ES-I3 (cell line): ENCODE measurements around the gene SRC.
"Not testable (repeated sequence)": the region's sequence is repeated elsewhere in the genome, so short reads cannot be mapped to it uniquely, and the experiment has no call there.

ENCODE experiments used
- H3K36me3 ChIP-seq: 2 replicates; pipeline ENCODE4 v1.6.1; 2013; ENCODE audit warnings: mild to moderate bottlenecking, low read length, control low read depth, moderate library complexity; ENCODE audit not compliant: insufficient read depth
- H3K4me1 ChIP-seq: 2 replicates; pipeline ENCODE4 v1.6.1; 2013; ENCODE audit warnings: mild to moderate bottlenecking, control low read depth, low read length; ENCODE audit not compliant: insufficient read depth
- H3K9ac ChIP-seq: 2 replicates; pipeline ENCODE4 v1.6.1; 2013; ENCODE audit warnings: low read depth, mild to moderate bottlenecking, low read length, moderate library complexity
- H3K9me3 ChIP-seq: 2 replicates; pipeline ENCODE4 v1.6.1; 2013; ENCODE audit warnings: mild to moderate bottlenecking, low read length, moderate library complexity; ENCODE audit not compliant: control insufficient read depth, insufficient read depth

The SRC gene

DNA sequence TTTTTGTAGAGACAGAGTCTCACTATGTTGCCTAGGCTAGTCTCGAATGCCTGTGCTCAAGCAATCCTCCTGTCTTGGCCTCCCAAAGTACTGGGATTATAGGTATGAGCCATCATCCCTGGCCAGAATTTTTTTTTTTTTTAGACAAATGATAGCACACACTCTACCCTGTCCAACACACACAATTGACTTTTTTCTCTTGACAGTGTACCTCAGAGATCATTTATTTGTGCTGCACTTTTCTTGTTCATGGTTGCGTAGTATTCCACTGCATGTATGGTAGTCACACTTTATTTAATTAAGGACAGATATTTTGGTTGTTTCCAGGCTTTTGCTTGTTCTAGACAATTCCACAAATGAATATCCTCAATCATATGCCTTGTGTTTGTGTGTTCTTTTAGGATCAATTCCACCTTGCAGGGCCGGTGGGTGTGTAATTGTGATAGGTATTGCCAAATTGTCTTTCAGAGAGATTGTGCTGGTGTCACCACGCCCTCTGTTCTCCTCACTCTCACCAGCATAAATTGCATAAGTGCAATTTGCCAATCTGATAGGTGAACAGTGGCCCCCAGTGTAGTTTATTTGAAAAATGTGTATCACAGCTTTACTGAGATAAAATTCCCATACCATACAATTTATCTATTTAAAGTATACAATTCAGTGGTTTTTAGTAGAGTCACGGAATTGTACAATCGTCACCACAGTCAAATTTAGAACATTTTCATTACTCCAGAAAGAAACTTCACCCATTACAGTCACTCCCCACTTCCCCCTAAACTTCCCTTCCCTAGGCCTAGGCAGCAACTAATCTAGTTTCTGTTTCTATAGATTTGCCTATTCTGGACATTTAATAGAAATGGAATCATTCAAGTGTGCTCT, 20.1 kb downstream of the SRC start:
- Histone ChIP-seq H3K36me3 (no peaks in the 10 kb centered on the region; the same call in 1 of the 2 replicates), H3K4me1 (no peaks in the 10 kb centered on the region), H3K9me3 (no peaks in the 10 kb centered on the region), H3K9ac (no peak overlapping the region)

DNA sequence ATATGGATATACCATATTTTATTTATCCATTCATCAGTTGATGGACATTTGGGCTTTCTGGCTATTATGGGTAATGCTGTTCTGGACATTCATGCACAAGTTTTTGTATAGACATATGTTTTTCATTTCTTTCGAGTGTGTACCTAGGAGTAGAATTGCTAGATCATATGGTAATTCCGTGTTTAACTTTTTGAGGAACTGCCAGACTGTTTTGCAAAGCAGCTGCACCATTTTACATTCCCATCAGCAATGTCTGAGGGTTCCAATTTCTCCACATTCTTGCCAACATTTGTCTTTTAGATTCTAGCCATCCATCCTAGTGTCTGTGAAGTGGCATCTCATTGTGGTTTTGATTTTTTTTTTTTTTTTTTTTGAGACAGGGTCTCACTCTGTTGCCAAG, 20.8 kb downstream of the SRC start:
- H3K36me3 ChIP-seq = no peaks in the 10 kb centered on the region; the same call in 1 of the 2 replicates
- no peaks in the 10 kb centered on the region for H3K4me1 ChIP-seq
- H3K9me3 ChIP-seq = no peaks in the 10 kb centered on the region
- H3K9ac ChIP-seq = no peak overlapping the region

DNA sequence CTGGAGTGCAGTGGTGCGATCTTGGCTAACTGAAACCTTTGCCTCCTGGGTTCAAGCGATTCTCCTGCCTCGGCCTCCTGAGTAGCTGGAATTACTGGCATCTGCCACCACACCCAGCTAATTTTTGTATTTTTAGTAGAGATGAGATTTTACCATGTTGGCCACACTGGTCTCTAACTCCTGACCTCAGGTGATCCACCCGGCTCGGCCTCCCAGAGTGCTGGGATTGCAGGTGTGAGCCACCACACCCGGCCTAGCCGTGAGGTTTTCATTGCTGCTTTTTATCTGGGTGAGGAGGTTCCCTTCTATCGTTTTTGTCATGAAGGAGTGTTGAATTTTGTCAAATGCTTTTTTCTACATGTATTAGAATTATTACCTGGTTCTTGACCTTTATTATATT, 23.9 kb downstream of the SRC start:
- H3K9ac ChIP-seq = no peak overlapping the region
- no peaks in the 10 kb centered on the region for H3K4me1 ChIP-seq

DNA sequence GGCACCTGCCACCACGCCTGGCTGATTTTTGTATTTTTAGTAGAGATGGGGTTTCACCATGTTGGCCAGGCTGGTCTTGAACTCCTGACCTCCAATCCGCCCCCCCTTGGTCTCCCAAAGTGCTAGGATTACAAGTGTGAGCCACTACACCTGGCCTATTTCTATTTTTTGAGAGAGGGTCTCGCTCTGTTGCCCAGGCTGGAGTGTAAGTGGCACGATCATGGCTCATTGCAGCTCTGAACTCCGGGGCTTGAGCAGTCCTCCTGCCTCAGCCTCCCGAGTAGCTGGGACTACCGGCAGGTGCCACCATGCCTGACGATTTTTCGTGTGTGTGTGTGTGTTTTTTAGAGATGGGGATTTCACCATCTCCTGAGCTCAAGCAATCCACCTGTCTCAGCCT, 25.9 kb downstream of the SRC start:
- H3K9me3 ChIP-seq, H3K36me3 ChIP-seq, H3K4me1 ChIP-seq, H3K9ac ChIP-seq: not testable (repeated sequence)

More for the DNA sequence above, 23.9 kb downstream of the SRC start:
- no peaks in the 10 kb centered on the region; the same call in 1 of the 2 replicates for H3K36me3 ChIP-seq
- H3K9me3 ChIP-seq = no peaks in the 10 kb centered on the region

DNA sequence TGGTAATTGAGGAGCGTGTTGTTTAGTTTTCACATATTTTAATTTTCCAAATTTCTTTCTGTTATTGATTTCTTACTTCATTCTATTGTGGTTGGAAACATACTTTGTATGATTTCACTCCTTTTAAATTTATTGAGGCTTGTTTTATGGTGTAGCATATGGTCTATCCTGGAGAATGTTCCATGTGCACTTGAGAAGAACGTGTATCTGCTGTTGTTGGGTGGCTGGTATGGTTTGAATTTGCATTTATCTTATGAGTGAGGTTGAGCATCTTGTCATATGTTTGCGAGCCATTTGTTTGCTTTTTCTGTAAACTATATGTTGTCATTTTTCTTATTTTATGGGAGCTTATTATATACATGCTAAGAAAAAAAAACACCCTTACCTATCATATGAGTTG, 26.5 kb downstream of the SRC start:
- no peaks in the 10 kb centered on the region for H3K4me1 ChIP-seq
- H3K9ac ChIP-seq = no peak overlapping the region
- H3K9me3 ChIP-seq = no peaks in the 10 kb centered on the region
- H3K36me3 ChIP-seq = no peaks in the 10 kb centered on the region

DNA sequence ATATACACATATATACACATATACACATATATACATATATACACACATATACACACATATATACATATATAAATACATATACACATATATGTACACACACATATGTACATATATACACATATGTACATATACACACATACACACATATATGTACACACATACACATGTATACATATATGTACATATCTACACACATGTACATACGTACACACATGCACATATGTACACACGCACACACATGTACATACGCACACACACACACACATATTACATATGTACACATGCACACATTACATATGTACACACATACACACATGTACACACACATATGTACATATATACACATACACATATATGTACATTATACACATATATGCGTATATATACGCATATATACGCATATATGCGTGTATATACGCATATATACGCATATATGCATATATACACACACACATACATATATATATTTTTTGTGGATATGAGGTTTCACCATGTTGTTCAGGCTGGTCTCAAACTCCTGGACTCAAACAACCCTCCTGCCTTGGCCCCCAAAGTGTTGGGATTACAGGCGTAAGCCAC, 27.2 kb downstream of the SRC start:
- no peaks in the 10 kb centered on the region for H3K4me1 ChIP-seq
- H3K36me3 ChIP-seq = no peaks in the 10 kb centered on the region
- no peaks in the 10 kb centered on the region for H3K9me3 ChIP-seq
- H3K9ac ChIP-seq = no peak overlapping the region

DNA sequence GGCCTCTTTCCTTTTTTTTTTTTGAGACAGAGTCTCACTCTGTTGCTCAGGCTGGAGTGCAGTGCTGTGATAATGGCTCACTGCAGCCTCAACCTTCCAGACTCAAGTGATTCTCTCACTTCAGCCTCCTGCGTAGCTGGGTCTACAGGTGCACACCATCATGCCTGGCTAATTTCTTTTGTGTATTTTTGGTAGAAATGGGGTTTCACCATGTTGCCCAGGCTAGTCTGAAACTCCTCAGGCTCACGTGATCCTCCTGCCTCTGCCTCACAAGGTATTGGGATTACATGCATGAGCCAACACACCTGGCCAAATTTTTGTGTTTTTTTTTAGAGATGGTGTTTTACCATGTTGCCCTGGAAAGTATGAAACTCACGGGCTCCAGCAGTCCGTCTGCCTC, 29.3 kb downstream of the SRC start:
- peaks cover 9% of the 10 kb centered on the region; the same call in 1 of the 2 replicates for H3K4me1 ChIP-seq
- no peak overlapping the region for H3K9ac ChIP-seq
- H3K9me3 ChIP-seq = no peaks in the 10 kb centered on the region
- H3K36me3 ChIP-seq = no peaks in the 10 kb centered on the region

DNA sequence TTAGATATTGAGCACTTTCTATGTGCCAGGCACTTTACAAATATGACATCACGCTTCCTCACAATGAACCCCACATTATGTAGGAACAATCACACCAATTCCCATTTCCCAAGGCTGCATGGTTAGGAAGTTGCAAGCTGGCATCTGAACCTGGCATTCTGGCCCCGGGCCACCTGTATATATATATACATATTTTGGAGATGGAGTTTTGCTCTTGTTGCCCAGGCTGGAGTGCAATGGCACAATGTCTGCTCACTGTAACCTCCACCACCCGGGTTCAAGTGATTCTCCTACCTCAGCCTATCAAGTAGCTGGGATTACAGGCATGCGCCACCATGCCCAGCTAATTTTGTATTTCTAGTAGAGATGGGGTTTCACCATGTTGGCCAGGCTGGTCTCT, 30.4 kb downstream of the SRC start:
- Histone ChIP-seq H3K36me3 (no peaks in the 10 kb centered on the region), H3K9ac (no peak overlapping the region), H3K9me3 (no peaks in the 10 kb centered on the region), H3K4me1 (peaks cover 9% of the 10 kb centered on the region; the same call in 1 of the 2 replicates)

DNA sequence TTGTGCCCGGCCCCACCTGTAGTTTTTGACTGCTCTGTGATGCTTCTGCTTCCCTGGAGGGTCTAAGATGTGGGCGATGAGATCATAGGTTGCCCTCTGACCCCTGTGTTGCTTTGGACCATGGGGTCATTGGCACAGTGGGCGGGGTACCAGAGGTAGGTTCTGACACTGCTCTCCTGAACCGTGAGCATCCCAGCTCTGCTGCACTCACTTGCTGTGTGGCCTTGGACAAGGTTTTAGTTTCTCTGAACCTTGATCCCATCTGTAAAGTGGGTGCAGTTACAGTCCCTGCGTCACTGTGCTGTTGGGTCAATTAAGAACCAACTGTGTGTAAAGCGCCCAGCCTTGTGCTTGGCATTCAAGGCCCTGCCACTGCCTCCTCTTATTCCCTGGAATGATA, 30.9 kb downstream of the SRC start:
- H3K9ac ChIP-seq = no peak overlapping the region
- H3K4me1 ChIP-seq = peaks cover 9% of the 10 kb centered on the region; the same call in 1 of the 2 replicates
- no peaks in the 10 kb centered on the region for H3K9me3 ChIP-seq
- H3K36me3 ChIP-seq = no peaks in the 10 kb centered on the region

DNA sequence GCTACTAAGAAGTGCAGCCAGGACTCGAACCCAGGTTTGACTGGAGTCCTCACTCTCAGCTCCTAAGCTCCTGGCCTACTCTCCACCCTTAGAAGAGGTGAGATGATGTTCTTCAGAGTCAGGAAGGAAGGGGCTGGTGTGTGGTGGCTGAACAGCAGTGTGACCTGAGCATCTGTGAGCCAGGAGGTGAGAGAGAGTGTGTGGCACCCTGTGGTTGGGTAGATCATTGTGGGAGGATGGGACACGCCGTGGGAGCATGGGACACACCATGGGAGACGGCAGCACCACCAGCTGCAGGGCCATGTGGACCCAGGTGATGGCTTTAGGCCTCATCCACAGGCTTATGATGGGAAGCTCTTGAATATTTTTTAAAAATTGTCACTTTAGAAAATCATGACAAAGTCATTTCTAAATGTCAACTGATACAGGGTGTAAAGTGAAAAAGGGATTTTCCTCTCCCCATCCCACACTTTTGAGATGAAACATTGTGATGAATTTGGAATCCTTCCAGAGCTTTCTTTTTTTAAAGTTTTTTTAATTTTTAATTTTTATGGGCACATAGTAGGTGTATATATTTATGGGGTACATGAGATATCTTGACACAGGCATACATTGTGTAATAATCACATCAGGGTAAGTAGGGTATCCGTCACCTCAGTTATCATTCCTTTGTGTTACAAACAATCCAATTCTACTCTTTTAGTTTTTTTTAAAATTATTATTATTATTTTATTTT, 31.6 kb downstream of the SRC start:
- Histone ChIP-seq H3K9ac (no peak overlapping the region), H3K36me3 (no peaks in the 10 kb centered on the region), H3K9me3 (no peaks in the 10 kb centered on the region), H3K4me1 (peaks cover 9% of the 10 kb centered on the region; the same call in 1 of the 2 replicates)

DNA sequence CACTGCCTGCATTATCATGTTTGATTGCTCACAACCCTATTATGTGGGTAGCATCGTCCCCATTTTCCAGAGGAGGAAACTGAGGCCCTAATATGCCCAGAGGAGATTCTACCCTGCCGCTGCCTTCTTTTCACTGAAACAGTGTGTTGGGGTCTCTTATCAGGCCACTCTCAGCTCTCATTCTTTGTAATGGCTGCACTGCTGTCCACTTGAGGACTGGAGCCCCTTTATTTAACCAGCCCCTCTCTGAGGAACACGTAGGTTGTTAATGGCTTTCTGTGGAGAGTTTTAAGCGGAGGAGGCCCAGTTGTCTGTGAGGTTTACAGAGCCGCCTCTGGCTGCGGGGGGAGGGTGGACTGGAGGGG, 32.5 kb downstream of the SRC start:
- H3K9ac ChIP-seq = no peak overlapping the region
- H3K36me3 ChIP-seq = no peaks in the 10 kb centered on the region
- no peaks in the 10 kb centered on the region for H3K9me3 ChIP-seq
- H3K4me1 ChIP-seq = peaks cover 9% of the 10 kb centered on the region; the same call in 1 of the 2 replicates

DNA sequence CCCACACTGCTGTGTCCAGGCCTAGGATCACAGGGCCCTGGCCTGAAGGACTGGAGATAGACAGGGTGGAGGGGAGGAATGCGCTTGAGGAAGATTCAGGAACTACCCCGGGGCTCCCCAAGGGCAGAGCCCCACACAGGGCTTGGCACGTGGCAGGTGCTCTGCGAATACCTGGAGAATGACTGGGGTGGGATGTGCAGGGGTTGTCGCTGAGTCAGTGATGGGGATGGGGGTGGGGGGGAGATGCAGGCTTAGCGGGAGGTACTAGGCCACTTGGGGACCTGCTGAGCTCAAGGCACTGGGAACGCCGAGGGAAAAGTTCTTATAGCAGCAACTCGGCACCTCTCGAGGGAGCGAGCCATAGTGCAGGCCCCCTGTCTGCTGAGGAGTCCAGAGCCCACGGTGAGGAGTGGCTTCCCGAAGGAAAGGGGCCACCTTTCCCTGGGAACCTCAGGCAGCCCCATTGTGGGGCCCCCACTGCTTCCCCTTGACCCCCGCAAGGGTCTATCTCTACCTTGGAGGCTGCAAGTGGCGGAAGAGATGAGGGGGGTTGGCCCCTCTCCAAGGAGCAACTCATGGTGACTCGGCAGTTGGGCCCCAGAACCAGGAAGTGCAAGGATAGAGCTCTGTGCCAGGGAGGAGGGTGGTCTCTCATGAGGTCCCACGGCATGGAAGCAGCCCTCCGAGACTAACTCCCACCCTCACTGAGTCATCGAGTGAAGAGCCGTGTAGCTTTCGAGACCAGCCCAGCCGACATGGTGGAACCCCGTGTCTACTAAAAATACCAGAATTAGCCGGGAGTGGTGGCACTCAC, 33.1 kb downstream of the SRC start:
- Histone ChIP-seq H3K4me1 (peaks cover 9% of the 10 kb centered on the region; the same call in 1 of the 2 replicates), H3K9ac (no peak overlapping the region), H3K9me3 (no peaks in the 10 kb centered on the region), H3K36me3 (no peaks in the 10 kb centered on the region)

DNA sequence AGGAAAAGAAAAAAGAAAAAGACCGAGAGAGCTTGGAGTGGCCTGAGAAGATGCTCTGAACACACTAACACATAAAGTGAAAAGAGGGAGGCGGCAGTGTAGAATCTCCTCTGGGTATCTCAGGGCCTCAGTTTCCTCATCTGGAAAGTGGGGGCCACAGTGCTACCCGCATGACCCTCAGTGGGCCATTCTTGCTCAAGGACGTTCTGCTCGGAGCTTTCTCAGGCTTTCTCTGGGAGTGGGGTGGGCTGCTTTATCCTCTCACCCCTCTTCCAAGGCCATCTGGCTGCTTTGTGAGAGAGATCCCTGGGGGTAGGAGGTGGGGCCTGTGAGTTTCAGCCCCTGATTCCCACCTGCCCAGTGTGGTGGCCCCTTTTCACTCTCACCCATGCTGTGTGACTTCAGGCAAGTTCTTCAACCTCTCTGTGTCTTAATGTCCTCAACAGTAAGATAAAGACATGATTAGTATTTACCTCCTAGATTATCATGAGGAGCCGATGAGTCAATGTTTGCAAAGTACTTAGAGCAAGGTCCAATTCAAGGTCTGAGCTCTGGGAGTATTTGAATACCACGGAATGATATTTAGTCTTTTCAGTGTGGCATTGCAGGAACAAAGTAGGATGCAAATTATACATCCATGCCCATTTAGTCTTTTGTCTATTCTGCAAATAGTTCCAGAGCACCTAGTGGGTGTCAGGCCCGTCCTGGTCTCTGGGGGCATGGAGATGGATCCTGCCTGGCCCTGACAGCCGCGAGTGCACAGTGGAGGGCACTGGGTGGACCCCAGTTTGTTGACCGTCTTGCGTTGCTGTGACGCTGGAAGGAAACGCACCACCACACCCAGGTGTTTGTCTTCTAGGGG, 34.3 kb downstream of the SRC start:
- no peaks in the 10 kb centered on the region; the same call in 1 of the 2 replicates for H3K36me3 ChIP-seq
- H3K4me1 ChIP-seq = peaks cover 13% of the 10 kb centered on the region; the same call in 1 of the 2 replicates
- H3K9me3 ChIP-seq = no peaks in the 10 kb centered on the region
- H3K9ac ChIP-seq = no peak overlapping the region
